IMR-90 (cell line): Measurements from ENCODE around the gene DAAM1. TPM values are rescaled to one million over a fixed set of nuclear protein-coding genes. Genes with fewer than 3 reads are reported as not detected.

Source experiments
- ATAC-seq: fragments of 200-7000 bp; cut with Tn5 transposase; 2 replicates; pipeline ENCODE4 v1.9.1; 2020; ENCODE audit warnings: low read depth, mild to moderate bottlenecking, moderate library complexity
- BruUV-seq: library from RNA; stranded (reverse); fragments of 400-500 nt; replicated peaks from 2 replicates; lab custom pipeline; 2021; lab: Mats Ljungman, UMichigan
- CTCF ChIA-PET: fragments of 300-600 bp; formaldehyde crosslinking; extraction: SDS; loops from one replicate; lab custom pipeline; 2021; ENCODE audit warnings: antibody characterized with exemption; lab: Yijun Ruan, JAX
- POLR2A ChIA-PET: fragments of 300-600 bp; sonication (Branson Sonifier 250); formaldehyde crosslinking; loops from one replicate; lab custom pipeline; 2022; ENCODE audit warnings: antibody characterized with exemption; ENCODE audit not compliant: unreplicated experiment; lab: Charles Lee
- DNase-seq: peaks from one replicate; pipeline ENCODE4 v3.0.0; 2013
- H2AFZ ChIP-seq: replicated peaks from 2 replicates; pipeline ENCODE3; 2013; ENCODE audit warnings: low read length, mild to moderate bottlenecking; ENCODE audit not compliant: poor library complexity
- H2AK5ac ChIP-seq: 2 replicates; pipeline ENCODE4 v1.6.1; 2013; ENCODE audit warnings: low read depth, low read length, inconsistent platforms
- H2AK9ac ChIP-seq: replicated peaks from 2 replicates; pipeline ENCODE3; 2013; ENCODE audit warnings: mild to moderate bottlenecking, low read depth, low read length, moderate library complexity; ENCODE audit not compliant: poor library complexity
- H2BK120ac ChIP-seq: 2 replicates; pipeline ENCODE4 v1.6.1; 2013; ENCODE audit warnings: low read depth, low read length, inconsistent platforms
- H2BK15ac ChIP-seq: 3 replicates; pipeline ENCODE4 v1.6.1; 2013; ENCODE audit warnings: low read depth, low read length, inconsistent platforms
- H2BK20ac ChIP-seq: 2 replicates; pipeline ENCODE4 v1.6.1; 2013; ENCODE audit warnings: low read depth, mild to moderate bottlenecking, inconsistent platforms, low read length, moderate library complexity
- H2BK5ac ChIP-seq: 2 replicates; pipeline ENCODE4 v1.6.1; 2013; ENCODE audit warnings: mild to moderate bottlenecking, low read depth, low read length, inconsistent platforms; ENCODE audit not compliant: poor library complexity, severe bottlenecking
- H3K14ac ChIP-seq: replicated peaks from 2 replicates; pipeline ENCODE4 v1.6.1; 2013; ENCODE audit warnings: low read depth, low read length, inconsistent platforms
- H3K18ac ChIP-seq: 2 replicates; pipeline ENCODE4 v1.6.1; 2013; ENCODE audit warnings: low read depth, low read length, control low read depth
- H3K23ac ChIP-seq: 2 replicates; pipeline ENCODE4 v1.6.1; 2013; ENCODE audit warnings: low read depth, low read length, inconsistent platforms
- H3K27ac ChIP-seq: 2 replicates; pipeline ENCODE4 v1.5.1; 2013; ENCODE audit warnings: mild to moderate bottlenecking, control low read depth, low read length; ENCODE audit not compliant: insufficient read depth
- H3K27me3 ChIP-seq: 2 replicates; pipeline ENCODE4 v1.6.1; 2013; ENCODE audit warnings: low read length; ENCODE audit not compliant: control insufficient read depth, insufficient read depth
- H3K36me3 ChIP-seq: 2 replicates; pipeline ENCODE4 v1.6.1; 2013; ENCODE audit warnings: low read length, mixed read lengths; ENCODE audit not compliant: control insufficient read depth, insufficient read depth
- H3K4ac ChIP-seq: 2 replicates; pipeline ENCODE4 v1.6.1; 2013; ENCODE audit warnings: low read depth, low read length, inconsistent platforms
- H3K4me1 ChIP-seq: 2 replicates; pipeline ENCODE4 v1.6.1; 2013; ENCODE audit warnings: low read length, mixed read lengths; ENCODE audit not compliant: control insufficient read depth, insufficient read depth
- H3K4me2 ChIP-seq: 2 replicates; pipeline ENCODE4 v1.6.1; 2013; ENCODE audit warnings: low read depth, mild to moderate bottlenecking, control low read depth, low read length, moderate library complexity
- H3K4me3 ChIP-seq: 2 replicates; pipeline ENCODE4 v1.5.1; 2013; ENCODE audit warnings: low read depth, mild to moderate bottlenecking, control low read depth, low read length, moderate library complexity; ENCODE audit not compliant: insufficient read depth
- H3K56ac ChIP-seq: 2 replicates; pipeline ENCODE4 v1.6.1; 2013; ENCODE audit warnings: low read length, inconsistent platforms; ENCODE audit not compliant: insufficient read depth; ENCODE audit errors: extremely low read depth
- H3K79me1 ChIP-seq, 2 experiments: 2 replicates each; pipeline ENCODE4 v1.6.1; 2013; ENCODE audit warnings: low read length in 2 of 2, inconsistent platforms in 1 of 2, low read depth in 1 of 2
- H3K9ac ChIP-seq: 2 replicates; pipeline ENCODE4 v1.6.1; 2013; ENCODE audit warnings: low read depth, low read length, control low read depth
- H3K9me1 ChIP-seq: 2 replicates; pipeline ENCODE4 v1.6.1; 2013; ENCODE audit warnings: low read length, inconsistent platforms; ENCODE audit not compliant: insufficient read depth
- H3K9me3 ChIP-seq: 2 replicates; pipeline ENCODE4 v1.6.1; 2013; ENCODE audit warnings: low read length; ENCODE audit not compliant: control insufficient read depth, insufficient read depth
- H4K20me1 ChIP-seq: 2 replicates; pipeline ENCODE4 v1.6.1; 2013; ENCODE audit warnings: low read length, inconsistent platforms; ENCODE audit not compliant: insufficient read depth
- H4K5ac ChIP-seq: 2 replicates; pipeline ENCODE4 v1.6.1; 2013; ENCODE audit warnings: mild to moderate bottlenecking, low read depth, low read length, control low read depth
- H4K8ac ChIP-seq, 2 experiments: 2 replicates each; pipeline ENCODE4 v1.6.1; 2013; ENCODE audit warnings: low read depth in 2 of 2, low read length in 2 of 2, control low read depth in 1 of 2, inconsistent platforms in 1 of 2
- H4K91ac ChIP-seq: 2 replicates; pipeline ENCODE4 v1.6.1; 2013; ENCODE audit warnings: low read depth, low read length, inconsistent platforms; ENCODE audit not compliant: insufficient read depth
- CEBPB ChIP-seq: IDR thresholded peaks from 2 replicates; pipeline ENCODE4 v1.6.1; 2012; ENCODE audit warnings: low read depth, low read length, improper control_type of control experiment
- CHD1 ChIP-seq: IDR thresholded peaks from 2 replicates; pipeline ENCODE4 v1.6.1; 2012; ENCODE audit warnings: low read depth, low read length, improper control_type of control experiment
- MAFK ChIP-seq: IDR thresholded peaks from 2 replicates; pipeline ENCODE4 v1.6.1; 2012; ENCODE audit warnings: low read depth, low read length, improper control_type of control experiment
- MAZ ChIP-seq: IDR thresholded peaks from 2 replicates; pipeline ENCODE4 v1.6.1; 2012; ENCODE audit warnings: low read depth, mild to moderate bottlenecking, low read length, improper control_type of control experiment, moderate library complexity, borderline replicate concordance
- RAD21 ChIP-seq: IDR thresholded peaks from 2 replicates; pipeline ENCODE4 v1.6.1; 2012; ENCODE audit warnings: low read length, improper control_type of control experiment
- RCOR1 ChIP-seq: IDR thresholded peaks from 2 replicates; pipeline ENCODE4 v1.6.1; 2012; ENCODE audit warnings: mild to moderate bottlenecking, low read length, improper control_type of control experiment; ENCODE audit not compliant: insufficient replicate concordance
- RFX5 ChIP-seq: IDR thresholded peaks from 2 replicates; pipeline ENCODE4 v1.8.0; 2012; ENCODE audit warnings: low read depth, mild to moderate bottlenecking, low read length, moderate library complexity
- SMC3 ChIP-seq: fragments of 150-350 bp; IDR thresholded peaks from 2 replicates; pipeline ENCODE4 v1.6.1; 2016; ENCODE audit warnings: low read depth, mild to moderate bottlenecking, antibody characterized with exemption, low read length, moderate library complexity
- USF2 ChIP-seq: fragments of 150-350 bp; IDR thresholded peaks from 2 replicates; pipeline ENCODE4 v1.6.1; 2017; ENCODE audit warnings: mild to moderate bottlenecking, antibody characterized with exemption, low read length, low read depth
- WGBS, 2 experiments: methylation state at CpG; one replicate each; pipeline versions ENCODE4 v1.1.5 to v1.1.7; 2013; ENCODE audit warnings: missing lambda C conversion rate in 2 of 2; ENCODE audit not compliant: insufficient read length in 1 of 2; ENCODE audit errors: extremely low coverage in 2 of 2; 5-methylcytosine and 5-hydroxymethylcytosine counted together
- dilution Hi-C: fragments of 300-500 bp; cut with HindIII; formaldehyde crosslinking; loops from one replicate; pipeline ENCODE4 v1.14.3; 2018; ENCODE audit warnings: low sequenced_read_pairs; ENCODE audit not compliant: unreplicated experiment
- in situ Hi-C: fragments of 300-500 bp; cut with MboI; formaldehyde crosslinking; loops from 3 replicates; pipeline ENCODE4 v1.14.3; 2019; ENCODE audit warnings: low sequenced_read_pairs, inconsistent platforms, mixed read lengths
- intact Hi-C: fragments of 100-400 bp; cut with micrococcal nuclease; formaldehyde crosslinking; loops from 2 replicates; pipeline ENCODE4 v1.10.0; 2022
- polyA plus RNA-seq, 3 experiments: library from polyadenylated mRNA; depleted of rRNA; stranded (reverse); fragments of >200 nt; gene quantifications; 2 replicates each; pipeline ENCODE4 v1.2.3, GENCODE V29; 2012; ENCODE audit warnings: low replicate concordance in 1 of 3
- total RNA-seq: library from RNA; depleted of rRNA; stranded (reverse); fragments of >200 nt; gene quantifications from 2 replicates; pipeline ENCODE4 v1.2.3, GENCODE V29; 2012

Gene DAAM1
- total and polyA plus RNA-seq, 2 of the 4 experiments (the other 2 are of a cell fraction): 4.8 to 5.4 TPM

DNA sequence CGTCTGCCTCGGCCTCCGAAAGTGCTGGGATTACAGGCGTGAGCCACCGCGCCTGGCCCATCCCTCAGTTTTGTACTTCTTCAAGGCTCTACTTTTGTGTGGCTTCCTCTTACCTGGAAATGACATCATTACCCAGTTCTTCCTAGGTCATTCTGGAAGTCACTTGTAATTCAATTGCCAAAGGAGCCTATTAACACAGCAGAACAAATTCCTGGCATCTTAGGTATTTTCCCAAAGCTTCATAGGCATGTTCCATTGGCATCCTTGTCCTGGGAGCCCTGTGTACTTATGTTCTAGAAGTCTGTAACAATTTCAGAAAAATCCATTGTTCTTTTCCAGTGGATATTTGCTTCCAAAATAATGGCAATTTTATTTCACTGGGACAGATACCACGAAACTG, 60.6 kb downstream of the DAAM1 start:
- ATAC-seq: no peak
- no peak overlapping the region for H3K27ac ChIP-seq
- peaks cover 2% of the 10 kb centered on the region; the same call in 1 of the 2 replicates for H3K9me1 ChIP-seq
- no peak overlapping the region for H4K8ac ChIP-seq
- DNase-seq: no peak
- POLR2A ChIA-PET: no interaction called here
- H3K18ac ChIP-seq: no peak overlapping the region
- no peak overlapping the region for H3K14ac ChIP-seq
- H3K4me1 ChIP-seq: peaks cover 11% of the 10 kb centered on the region
- no peak overlapping the region for H3K56ac ChIP-seq
- no peaks in the 10 kb centered on the region for H3K27me3 ChIP-seq
- H3K9ac ChIP-seq: no peak overlapping the region
- no peak overlapping the region for H3K4me3 ChIP-seq
- intact Hi-C loops (no loop called here), dilution Hi-C loops (no loop called here), in situ Hi-C loops (no loop called here)
- H2BK15ac ChIP-seq: no peak overlapping the region
- WGBS, 2 experiments: 100% methylated on average over 4 of the region's 7 CpGs; no CpG with 5 or more reads in 1 of the 2 experiments
- peaks cover 3 to 4% of the 10 kb centered on the region in 2 experiments; a peak in 1 of 4 replicates for H3K79me1 ChIP-seq
- H4K5ac ChIP-seq: no peak overlapping the region
- H3K23ac ChIP-seq: no peak overlapping the region
- H2BK20ac ChIP-seq: no peak overlapping the region
- H3K9me3 ChIP-seq: no peaks in the 10 kb centered on the region
- no peak overlapping the region for H2AK5ac ChIP-seq
- H4K91ac ChIP-seq: no peak overlapping the region
- CTCF ChIA-PET: no interaction called here
- no peak overlapping the region for H2BK5ac ChIP-seq
- H2AFZ ChIP-seq: no peak overlapping the region
- H2BK120ac ChIP-seq: no peak overlapping the region
- H3K4ac ChIP-seq: no peak overlapping the region
- no peak overlapping the region for H2AK9ac ChIP-seq
- no peak for TF ChIP-seq CEBPB
- no peak for TF ChIP-seq CHD1
- TF ChIP-seq RAD21: no peak
- no peak for TF ChIP-seq USF2
- TF ChIP-seq MAFK: no peak
- no peak for TF ChIP-seq RFX5
- TF ChIP-seq MAZ: no peak
- TF ChIP-seq RCOR1: no peak
- no peak for TF ChIP-seq SMC3
- H4K20me1 ChIP-seq: peaks cover 2% of the 10 kb centered on the region; the same call in 1 of the 2 replicates
- no peak overlapping the region for H3K4me2 ChIP-seq
- no TSS peak for BruUV-seq
- no peaks in the 10 kb centered on the region for H3K36me3 ChIP-seq
